GM18498 (cell line): Measurements from ENCODE around the gene KIAA0825.

ENCODE experiments used
- ATAC-seq: cut with Tn5 transposase; IDR thresholded peaks from one replicate; pipeline ENCODE4 v1.9.1; 2021; ENCODE audit warnings: mild to moderate bottlenecking, moderate library complexity; ENCODE audit not compliant: unreplicated experiment

The KIAA0825 gene

DNA sequence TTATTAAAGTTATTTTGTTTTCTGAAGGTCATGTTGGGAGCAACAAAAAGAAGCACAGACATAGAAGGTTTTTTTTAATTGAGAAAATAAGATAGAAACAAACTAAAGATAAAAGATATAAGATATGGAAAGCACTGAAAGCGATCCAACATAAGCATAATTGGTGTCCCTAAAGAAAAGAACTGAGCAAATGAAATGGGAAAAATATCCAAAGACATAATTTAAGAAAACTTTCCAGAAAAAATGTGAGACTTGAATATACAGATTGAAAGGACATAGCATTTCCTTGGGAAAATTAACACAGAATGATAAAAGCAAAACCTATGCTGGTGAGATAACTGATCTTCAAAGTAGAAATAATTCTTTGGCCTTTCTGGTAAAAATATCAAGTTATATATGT lies 289.3 kb downstream of the KIAA0825 start:
- ATAC-seq, result no peak

DNA sequence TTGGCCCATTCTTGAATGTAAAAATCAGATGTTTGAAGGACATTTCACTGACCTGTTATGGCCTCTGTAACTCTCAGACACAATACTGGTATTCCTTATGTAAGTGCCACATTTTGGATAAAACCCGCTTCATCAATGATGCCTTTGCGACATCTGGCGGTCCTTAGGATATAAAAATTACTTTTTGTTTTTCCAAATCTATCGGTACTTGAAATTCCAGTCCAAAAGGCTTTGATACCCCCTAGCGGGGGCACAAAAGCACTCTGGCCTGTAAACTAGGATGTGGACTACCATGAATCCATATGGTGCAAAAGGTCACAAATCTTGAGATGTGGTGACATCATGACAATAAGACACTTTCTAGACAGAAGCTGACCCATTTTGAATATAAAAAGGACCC lies 291.8 kb downstream of the KIAA0825 start:
- ATAC-seq, result no peak

DNA sequence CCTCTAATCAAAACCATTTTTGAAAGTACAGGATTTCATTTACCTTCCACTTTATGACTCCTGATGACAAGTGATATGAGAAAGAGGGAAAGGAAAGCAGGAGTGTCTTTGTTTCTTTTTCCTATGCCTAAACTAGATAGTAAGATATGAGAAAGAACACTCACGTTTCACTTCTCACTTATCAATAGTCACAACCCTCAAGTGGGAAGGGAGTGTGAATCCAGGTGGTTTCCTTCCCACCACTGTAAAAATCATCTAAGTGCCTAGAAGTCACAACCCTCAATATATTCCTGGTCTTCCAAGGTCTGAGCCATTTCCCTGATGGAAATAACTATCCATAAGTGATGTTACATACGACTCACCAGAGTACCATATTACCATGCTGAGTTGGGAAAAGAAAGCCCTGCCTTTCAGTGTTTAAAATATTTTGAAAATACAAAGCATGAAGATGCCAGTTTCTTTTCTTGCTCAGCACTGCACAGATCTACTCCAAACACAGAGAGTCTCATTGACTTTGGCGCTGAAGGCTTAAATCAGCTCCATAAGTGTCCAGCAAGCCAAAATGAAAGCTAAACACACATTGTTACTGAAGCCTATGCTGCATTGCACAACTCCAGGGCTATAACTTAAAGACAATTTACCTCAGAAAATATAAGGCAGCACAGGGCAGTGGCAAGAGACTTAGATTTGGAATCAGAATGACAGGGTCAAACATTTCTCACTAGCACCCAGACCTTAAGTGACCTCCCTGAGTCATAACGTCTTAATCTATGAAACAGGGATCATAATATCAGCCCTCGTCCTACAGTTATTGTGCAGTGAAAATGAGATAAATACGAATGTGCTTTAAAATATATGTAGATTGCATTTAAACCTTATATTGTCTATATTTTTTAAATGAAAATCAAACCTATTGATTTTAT lies 301.2 kb downstream of the KIAA0825 start:
- ATAC-seq, result no peak

DNA sequence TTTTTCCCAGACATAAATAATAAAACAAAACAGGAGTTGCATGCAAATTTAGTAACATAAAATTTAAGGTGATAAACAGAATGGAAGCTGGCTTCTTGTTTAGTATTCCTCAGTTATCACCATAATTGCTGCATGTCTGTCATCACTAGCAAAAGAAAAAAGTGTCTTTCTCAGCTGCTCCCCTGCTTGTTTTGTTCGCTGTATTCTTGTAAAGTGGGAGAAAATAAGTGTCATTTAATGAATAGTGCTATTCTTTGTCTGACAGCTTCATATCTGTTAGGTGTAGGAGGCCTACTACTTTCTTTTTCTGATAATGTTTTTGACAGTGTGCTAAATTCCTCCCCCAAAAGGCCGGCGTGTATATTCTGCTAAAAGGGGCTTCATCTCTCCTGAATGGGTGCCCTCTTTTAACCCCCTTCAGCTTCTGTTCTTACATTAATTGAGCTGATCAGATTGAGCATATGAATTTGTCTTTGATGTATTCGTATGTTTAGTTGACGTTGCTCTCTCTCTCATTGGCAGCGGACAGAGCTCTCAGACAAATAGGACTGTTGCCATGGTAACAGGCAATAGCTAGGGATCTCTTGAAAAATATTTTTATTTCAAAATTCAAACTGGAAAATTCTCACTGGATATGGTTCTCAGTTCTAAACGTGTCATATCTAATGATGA lies 303.8 kb downstream of the KIAA0825 start:
- ATAC-seq, result no peak

DNA sequence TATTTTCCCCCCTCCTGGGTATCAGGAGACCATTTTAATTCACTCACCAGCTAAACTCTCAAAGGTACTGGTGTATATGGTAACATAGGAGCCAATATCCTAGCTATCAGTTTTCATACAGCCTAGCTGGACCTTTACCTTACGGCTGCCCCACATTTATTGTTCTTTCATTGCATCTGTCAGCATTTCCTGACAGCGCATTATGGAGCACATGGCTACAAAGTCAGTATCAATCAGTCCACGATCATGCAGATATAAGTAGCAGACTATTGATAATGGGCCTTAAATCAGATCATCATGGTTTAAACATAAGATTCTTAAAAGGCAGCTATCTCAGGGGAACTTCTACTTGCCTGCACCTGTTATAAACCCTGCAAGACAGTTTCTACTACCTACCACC lies 304.7 kb downstream of the KIAA0825 start:
- ATAC-seq, result no peak

DNA sequence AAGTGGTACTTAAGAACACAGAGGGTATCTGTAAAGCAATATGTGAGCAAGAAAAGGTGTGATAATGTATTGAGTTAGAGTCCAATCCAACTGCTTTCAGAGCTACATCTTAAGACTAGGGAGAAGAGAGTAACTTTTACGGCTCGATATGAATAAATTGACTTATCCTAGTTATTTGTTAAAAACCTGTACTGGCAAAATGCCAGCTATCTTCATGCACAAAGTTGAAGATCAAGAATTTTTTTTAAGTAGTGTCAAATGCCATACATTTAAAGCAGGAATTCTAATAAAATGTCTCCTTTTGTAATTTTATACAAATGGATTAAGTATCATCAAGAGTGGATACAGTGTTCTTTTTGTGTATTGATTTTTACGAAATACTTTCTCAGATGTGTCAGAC lies 305.2 kb downstream of the KIAA0825 start:
- ATAC-seq, result no peak

DNA sequence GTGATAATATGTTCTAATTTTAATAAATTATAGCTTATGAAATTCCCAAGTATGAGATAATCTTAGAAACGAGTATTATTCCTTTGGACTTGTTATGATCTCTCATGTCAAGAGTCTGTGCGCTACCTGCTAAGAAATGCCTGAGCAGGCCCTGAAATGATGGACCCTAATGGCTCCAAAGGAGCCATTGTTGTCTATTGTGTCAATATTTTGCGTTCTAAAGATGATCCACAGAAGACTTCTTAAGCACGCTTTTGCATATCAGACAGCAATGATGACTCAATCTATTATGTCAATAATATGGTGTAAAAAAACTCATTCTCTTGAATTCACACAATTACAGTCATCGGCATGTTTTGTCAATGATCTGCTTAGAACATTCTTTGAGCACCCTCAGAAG lies 306.1 kb downstream of the KIAA0825 start:
- ATAC-seq, result no peak

DNA sequence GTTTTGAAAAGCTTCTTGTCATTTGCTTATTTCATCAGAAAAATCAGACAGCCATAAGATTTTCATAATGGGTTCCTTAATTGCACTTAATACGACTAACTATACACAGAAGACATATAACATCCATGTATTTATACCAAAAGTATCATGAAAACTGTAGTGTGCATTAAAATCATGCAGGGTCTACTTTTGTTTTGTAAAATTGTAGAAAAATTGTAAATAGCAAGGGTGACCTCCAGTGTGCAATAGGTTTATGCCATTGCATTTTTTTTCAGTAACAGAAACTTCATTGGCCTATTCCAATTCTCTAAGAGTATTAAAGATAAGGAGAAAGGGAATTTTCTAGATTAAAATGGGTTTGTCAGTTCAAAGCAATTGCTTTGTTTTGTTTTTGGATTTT lies 307.6 kb downstream of the KIAA0825 start:
- no peak for ATAC-seq

DNA sequence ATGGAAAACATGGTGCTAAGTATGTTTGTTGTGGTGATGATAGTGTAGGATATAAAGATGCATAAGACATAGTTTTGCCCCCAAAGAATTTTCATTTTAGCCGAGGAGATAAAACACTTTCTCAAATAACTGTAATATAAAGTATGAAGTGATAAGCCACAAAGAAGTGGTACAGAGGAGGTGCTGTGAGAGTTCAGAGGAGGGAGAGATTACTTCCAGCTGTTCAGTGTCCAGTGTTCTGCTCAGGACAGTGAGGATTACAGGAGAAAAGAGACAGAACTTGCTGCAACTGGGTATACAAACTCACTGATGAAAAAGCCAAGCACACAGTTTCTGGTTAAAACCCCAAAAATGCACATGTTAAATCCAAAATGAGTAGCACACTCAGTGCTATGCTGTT lies 309.3 kb downstream of the KIAA0825 start:
- ATAC-seq, result no peak

DNA sequence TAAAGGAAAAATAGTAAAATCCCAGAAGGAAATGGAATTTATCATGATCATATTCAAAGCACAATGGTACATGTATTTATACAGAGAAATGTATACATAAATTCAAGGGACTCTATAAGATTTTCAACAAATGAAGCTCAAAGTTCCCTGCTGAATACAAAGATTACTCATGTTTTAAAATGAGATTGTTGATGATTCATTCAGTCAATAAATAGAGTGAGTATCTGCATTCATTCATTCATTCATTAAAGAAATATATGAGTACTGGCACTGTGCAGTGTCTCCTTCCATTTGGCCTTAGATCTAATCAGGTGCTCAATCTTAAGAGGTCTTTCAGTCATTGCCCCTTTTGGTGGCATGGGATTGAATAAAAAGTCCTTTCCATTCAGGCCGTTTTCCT lies 310.0 kb downstream of the KIAA0825 start:
- no peak for ATAC-seq

DNA sequence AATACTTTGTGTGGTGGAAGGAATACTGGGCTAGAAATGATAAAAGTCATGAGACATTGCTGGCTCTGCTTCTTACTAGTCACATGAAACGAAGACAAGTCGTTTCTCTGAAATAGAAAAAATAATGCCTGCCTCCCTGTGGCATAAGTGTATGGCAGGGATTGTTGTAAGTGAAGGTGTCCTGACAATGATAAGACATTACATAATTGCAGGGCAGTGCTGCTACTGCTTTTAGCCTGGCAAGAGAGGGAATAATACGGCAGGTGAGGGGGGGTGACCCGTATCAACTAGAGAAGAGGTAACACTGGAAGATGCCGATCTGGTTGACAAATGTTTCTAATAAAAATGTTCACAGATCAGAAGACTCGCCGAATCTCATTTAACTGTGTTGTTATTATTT lies 314.3 kb downstream of the KIAA0825 start:
- ATAC-seq, result no peak

DNA sequence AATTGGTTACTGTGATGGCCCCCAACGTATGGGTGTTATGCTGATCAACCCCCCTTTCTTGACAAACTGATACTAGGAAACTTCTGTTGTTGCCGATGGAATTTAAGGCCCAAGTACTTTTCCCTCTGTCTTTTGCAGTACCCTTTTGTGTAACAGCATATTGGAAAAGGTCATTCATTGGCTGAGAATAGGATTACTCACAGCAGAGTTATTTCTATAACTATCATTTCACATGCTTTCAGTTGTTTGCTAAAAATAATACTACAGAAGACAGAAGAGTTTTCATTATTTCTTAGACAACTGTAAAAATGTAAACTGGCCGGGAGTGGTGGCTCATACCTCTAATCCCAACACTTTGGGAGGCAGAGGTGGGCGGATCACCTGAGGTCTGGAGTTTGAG lies 329.5 kb downstream of the KIAA0825 start:
- no peak for ATAC-seq

DNA sequence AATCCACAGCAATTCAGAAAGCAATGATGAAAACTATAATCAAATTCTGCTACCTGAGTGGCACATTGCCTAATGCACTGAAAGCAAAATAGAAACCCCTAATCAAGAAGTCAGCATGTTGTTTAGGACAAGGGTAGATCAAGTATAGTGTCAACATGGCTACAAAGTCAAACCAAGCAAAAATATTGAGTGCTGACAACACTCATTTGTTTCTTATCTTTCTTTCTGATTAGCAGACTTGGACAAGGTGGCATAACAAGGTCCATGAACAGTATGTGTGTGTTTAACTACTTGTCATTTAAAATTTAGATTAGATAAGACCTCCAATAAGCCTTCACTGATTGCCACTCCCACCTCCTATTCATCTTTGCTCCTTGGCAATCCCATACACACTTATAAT lies 332.4 kb downstream of the KIAA0825 start:
- ATAC-seq, result no peak

DNA sequence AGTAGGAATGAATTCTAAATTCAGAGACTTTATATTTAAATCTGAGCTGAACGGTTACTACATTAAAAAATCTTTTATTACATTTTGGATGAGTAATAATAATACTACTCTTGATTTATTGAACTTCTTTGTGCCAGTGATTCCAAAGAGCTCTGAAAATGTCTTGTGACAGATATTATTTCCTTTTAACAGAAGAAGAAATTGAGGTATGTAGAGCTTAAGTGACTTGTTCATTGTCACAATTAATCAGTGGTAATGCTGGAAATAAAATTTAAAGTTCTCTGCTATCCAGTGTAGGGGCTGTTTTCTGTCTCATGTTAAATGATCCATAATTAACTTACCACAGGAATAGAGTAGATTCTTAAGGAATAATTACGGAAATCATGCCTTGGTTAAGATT lies 335.3 kb downstream of the KIAA0825 start:
- no peak for ATAC-seq

DNA sequence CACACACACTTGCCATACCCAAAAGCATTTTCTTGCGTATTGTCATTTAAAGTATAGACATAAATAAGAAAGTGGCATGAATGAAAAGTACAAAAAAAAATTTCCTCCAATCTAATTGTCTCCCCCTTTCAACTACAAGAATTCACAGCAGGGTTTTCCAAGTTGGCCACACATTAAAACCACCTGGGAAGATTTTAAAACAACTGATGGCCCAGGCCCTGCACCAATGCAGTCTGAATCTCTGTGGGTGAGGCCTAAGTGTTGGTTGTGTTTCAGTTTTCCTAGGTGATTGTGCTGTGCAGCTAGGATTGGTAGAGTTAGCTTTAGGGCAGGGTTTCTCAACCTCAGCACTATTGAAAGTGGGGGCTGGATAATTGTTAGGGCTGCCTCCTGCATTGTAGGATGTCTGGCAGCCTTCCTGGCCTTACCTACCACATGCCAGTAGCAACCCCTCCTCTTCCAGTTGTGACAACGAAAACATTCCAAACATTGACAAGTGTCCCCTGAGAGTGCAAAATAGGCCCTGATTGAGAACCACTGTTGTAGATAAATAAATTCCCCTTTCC lies 337.1 kb downstream of the KIAA0825 start:
- no peak for ATAC-seq

DNA sequence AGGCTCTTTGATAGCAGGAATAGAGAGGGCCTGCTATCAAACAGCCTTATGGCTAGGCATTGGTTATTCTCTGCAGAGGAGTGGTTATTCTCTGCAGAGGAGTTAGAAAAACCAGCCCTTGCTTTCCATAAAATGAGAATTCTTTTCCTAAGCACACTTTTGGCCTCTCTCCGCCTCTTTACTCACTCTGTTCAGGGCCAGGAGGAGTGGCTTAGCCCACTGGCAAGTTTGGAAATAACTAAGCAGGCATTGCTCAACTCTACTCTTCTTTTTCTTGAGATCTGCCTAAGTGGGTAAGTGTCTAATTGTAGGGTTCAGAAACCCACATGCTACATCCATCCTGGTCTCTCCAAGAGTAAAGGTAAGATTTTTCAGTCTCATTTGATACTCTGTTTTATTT lies 341.7 kb downstream of the KIAA0825 start:
- no peak for ATAC-seq

DNA sequence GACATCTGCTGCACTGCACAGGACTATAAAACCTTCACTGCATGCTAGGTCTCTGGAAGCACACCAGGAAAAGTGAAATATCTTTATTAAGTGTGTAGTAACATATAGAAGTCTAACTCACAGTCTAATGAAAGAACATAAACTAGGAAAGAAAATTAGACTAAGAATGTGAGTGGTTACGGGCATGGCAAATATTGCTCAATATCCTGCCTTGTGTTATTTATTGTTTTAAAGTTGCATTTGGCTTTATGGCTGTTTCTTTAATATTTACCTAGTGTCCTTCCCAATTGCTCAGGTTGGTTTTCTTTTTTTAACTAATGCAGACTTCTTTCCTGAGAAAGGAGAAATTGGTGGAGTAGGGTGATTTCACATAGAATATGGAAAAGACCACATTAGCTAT lies 342.4 kb downstream of the KIAA0825 start:
- no peak for ATAC-seq

DNA sequence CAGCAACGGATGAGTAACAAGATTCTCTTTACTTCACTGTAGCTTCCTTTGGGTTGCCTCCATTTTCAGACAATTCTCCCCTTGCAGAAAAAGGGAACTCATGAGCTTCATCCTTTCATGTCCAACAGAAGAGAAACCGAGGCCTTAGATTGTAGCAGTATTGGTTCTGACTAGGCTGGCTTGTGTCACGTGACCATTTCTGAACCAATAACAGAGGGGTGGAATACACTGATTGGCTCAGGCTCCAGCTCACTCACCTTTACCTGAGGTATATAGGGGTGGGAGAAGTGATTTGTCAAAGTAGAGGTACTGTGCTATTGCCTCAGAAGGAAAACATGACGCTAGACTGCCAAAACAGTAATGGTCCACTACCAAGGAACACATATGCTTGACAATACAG lies 343.7 kb downstream of the KIAA0825 start:
- no peak for ATAC-seq

DNA sequence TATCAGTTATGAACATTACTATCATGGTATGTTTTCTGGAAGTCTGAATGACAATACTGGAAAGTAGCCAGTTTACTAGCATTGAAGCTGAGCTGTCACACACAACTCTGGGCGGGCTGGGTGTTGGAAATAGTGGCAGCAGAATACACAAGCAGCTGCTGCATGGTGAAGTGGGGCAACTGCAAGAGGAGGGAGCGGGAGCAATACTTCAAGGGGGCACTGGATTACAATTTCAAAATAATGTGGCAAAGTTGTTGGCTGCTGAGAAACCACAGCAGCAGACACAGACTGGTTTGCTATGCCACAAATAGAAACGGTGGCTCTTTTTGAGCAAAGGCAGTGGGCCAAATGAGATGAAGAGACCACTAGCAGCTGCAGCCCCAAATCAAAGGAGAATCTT lies 350.2 kb downstream of the KIAA0825 start:
- no peak for ATAC-seq

DNA sequence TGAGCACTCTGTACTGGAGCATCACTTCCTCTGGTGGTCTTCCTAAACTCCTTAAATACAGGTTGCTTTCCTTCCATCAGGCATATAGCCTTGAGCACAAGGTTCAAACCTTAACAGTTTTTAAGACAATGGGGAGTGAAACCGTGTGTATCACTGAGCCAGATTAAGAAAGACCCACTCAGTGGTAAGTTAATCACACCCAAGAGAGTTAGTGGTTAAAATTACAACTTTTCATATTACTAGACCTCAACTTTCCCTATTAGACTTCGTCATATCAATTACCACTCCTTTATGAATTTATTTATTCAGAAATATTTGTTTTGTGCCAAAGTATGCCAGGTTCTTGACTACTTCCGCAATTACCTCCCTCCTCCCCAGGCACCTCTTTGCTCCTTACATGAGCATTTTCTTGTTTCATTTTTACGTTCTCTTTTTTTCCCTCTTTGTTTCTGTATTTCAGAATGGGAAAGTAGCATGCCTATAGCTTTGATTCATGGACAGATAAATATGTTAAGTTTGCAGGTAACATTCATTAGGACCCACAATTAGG lies 351.0 kb downstream of the KIAA0825 start:
- ATAC-seq, result no peak

DNA sequence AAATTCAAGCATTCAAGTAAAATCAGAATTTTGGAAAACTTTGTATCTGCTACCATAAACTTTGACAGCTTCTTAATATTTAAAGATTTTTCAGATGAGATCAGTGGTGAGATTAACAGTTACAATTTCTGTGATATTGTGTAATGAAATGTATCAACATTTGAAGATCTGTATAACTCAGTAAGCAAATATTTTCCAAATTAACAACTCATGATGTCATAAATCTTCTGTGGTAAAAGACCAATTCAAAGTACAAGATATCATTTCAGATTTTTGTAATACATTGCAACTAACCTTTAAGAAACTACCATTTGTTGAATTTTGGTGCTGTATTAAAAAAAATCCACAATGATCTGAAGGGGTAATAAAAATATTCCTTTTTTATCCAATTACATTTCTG lies 352.2 kb downstream of the KIAA0825 start:
- no peak for ATAC-seq

DNA sequence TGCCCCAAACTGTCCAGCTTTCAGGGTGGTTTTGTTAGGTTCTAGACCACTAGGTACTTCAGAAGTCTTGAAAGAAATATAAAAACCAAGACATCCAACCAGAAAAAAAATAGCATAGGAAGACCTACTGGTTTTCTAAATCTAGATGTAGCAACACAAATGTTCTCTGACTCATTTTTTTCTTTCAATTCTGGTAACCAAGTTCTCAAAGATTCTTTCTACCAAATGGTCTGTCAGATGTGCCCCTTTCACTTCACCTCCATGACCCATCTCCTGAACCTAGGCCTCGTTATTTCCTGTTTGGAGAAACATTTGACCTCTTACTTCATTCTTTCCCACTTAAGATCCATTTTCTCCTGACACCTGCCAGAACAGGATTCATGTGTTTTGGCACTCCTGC lies 355.3 kb downstream of the KIAA0825 start:
- ATAC-seq, result no peak
